Stimulated activated CD4-positive, alpha-beta T cell treated with anti-CD3 and anti-CD28 coated beads, Interleukin-1b, Interleukin-23, amount 100 ng/mL, for 24 hours (primary cell): ENCODE results near the gene PEDS1.
"Not testable (repeated sequence)": the region's sequence is repeated elsewhere in the genome, so short reads cannot be mapped to it uniquely, and the experiment has no call there.

Experiments
- DNase-seq, 4 experiments: peaks; one replicate each; pipeline ENCODE4 v3.0.0-alpha.2; 2020; ENCODE audit warnings: low read depth in 4 of 4, low spot score in 1 of 4

Gene PEDS1

DNA sequence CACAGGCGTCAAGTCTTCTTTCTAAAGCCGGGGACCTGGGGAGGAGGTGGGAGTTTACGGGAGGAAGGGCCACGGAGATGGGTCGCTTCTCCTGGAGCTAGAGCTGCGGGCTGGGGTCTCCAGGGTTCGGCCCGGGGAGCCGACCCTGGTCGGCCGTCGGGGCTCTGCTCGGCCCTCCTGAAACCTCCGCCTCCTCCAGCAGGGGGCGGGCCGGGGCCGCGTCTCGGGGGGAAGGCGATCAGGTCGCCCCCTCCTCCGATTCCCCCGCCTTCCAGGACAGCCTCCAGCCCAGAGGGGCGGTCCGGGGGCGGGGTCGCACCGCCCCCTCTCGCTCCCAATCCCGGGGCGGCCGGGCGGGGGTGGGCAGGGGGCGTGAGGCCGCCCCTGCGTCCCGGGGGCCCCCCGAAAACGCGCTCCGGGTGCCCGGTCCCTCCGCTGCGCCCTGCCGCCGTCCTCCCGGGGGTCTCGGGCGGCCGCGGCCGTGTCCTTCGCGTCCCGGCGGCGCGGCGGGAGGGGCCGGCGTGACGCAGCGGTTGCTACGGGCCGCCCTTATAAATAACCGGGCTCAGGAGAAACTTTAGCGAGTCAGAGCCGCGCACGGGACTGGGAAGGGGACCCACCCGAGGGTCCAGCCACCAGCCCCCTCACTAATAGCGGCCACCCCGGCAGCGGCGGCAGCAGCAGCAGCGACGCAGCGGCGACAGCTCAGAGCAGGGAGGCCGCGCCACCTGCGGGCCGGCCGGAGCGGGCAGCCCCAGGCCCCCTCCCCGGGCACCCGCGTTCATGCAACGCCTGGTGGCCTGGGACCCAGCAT lies 36.9 kb upstream of the PEDS1 start, which contains the start of gene CEBPB:
TSS of gene CEBPB (plus strand) at position 580 of the 814 bp plus-strand sequence. CDS start at position 784, 204 bp downstream.
- DNase-seq = peak; percentile 69 to 79 (median 72)

DNA sequence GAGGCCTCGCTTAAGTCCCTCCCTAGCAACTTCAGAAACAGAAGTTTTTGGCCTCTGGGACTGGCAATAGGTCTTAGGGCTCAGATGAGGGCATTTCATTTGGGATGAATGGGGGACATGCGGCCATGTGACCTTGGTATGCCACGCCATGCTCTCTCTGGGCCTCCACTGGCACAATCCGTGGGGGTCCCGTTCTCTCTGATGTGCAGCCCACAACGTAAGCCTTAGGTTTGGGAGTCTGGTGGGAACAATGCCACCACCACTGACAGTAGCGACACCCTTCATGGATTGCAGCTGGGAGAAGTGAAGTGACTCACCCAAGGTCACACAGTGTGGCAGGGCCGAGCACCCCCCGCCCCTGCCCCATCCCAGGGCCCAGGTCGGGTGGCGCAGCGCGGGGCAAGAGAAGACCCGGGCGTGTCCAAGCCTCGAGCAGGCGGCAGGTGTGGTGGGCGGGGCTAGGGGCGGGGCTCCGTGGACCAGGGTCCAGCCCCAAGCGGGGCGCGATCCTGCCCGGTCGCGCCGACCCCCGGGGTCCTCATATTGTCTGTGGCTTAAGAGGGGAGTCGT lies 36.2 kb upstream of the PEDS1 start:
- no peak for DNase-seq

DNA sequence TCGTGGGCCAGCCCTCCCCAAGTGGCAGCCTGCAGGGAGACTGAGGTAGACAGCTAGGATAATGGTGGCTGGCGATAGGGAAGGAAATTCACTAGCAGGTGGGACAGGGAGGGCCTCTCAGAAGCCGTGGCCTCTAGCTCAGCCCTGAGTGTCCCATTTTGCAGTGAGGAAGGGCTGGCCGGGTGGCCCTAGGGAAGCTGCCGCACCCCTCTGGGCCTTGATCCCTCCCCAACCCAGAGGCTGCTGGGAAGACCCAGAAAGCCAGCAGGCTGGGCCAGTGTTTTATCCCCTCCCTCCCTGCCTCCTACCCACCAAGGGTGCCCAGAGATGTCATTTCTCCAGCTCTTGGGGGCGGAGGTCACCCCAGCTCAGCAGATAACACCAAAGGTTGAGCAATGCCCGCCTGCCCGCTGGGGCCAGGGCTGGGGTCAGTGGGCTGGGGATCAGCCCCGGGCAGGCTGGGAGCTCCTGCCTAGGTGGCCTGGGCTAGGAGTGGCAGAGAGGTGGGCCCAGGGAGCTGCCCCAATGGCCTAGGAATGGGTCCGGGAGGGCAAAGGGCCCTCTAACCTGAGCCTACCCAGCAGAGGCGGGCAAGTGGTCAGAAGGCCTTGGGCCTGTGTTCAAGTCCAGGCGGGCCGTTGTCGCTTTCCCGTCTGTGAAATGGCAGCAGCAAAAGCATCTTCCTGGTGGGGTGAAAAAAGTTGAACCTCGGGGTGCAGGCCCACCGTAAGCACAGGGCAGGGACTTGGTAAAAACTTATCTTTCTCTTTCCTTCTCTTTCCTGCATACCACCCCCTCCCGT lies 35.6 kb upstream of the PEDS1 start:
- no peak for DNase-seq

DNA sequence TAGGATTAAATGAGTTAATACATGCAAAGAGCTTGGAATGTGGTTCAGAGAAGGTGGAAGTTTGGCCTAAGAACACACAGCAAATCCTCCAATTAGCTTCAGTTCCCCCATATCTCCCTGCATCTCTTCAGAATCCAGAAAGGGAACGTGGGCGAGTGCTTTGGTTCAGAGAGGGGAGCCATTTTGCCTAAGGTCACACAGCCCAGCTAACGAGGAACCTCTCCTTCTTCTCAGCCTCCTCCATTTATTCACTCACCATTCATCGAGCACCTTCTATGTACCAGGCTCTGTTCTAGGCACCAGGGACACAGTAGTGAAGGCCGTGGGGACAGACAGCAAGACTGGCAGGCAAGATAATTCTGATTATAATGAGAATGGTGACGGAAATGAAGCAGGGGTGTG lies 34.8 kb upstream of the PEDS1 start:
- no peak for DNase-seq

DNA sequence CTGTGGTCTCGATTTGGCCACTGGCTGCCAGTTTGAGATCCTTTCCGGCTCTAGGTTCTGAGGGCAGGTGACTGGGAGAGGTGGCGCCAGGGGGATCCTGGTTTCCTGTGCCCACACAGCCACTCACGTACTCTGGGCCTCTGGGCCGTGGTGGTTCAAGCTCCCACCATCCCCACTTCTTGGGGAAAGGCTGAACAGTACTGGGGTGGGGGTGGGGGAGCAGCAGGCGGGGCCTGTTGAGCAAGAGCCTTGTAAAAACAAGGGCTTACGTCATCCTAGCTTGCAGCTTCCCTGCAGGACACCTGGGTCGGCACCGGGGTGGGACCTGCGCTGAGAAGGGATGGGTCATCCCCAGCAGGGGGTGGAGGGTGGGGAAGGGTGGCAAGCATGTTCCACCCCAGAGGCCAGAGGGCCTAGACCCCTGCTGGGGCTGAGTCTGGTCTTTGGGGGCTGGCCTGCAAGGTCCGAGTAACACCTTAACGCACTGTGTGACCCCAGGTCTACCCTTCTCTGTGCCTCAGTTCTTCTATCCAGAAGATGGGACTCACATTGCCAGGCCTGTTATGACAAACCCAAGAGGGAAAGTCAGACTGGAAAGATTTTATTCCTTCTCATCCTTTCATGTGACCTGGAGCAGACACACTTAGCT lies 34.0 kb upstream of the PEDS1 start:
- DNase-seq = no peak

DNA sequence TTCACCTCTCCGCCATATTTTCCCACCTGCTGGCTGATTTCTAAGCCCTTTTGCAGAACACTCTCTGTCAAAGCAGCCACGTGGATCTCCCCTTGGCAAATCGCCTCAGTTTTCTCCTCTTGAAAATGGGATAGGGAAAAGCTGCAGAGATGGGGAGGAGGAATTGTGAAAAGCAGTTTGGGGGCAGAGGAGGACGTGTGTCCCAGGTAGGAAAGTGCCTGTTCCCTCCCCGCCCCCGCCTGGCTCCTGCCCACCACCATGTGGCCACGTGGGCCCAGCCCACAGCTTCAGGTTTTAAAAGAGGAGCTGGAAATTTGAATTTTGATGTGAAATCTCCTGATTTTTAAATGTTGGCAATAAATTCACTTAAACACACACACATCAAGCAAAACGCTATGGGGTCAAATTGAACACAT lies 33.5 kb upstream of the PEDS1 start:
- DNase-seq = no peak

DNA sequence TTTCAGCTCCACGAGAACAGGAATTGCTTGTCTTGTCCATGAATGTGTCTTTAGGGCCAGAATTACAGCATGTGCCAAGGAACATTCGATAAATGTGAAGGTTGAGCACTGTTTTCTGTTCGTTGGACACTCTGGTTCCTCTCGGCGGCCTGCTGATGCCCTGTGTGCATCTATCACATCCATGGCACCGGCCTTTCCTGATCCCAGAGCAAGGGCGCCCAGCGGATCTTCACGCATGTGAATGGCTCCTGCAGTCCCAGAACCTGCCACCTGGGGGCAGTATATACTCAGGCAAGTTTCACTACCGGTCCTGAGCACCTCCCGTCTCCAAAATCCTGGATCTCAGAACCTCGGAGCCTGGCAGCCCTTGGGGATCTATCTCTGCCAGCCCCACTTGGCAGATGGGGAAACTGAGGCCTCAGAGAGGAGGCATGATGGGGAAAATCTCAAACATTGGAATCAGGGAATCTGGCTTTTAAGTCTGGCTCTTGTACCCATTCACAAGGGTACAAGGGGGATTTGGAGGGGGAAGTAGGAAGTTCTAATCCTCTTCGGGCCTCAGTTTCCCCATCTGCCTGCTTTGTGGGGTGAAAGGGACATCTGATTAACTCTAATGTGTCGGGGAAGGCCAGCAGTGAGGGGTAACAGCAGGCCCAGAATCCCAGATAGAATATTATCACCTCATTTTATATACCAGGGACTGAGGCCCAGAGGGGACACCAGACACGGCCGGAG lies 32.8 kb upstream of the PEDS1 start:
- peak; percentile 85 to 95 (median 89) for DNase-seq

DNA sequence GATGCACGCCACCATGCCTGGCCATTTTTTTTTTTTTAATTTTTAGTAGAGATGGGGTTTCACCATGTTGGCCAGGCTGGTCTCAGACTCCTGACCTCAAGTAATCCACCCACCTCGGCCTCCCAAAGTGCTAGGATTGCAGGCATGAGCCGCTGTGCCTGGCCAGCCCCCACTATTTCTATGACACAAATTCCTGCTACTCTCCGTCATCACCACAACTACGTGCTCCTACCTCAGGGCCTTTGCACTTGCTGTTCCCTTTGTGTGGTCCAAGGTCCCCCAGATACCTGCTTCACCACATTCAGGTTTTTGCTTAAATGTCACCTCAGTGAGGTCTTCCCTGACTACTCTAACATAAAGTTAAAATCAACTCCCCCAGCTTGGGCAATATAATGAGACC lies 31.9 kb upstream of the PEDS1 start:
- DNase-seq = no peak

DNA sequence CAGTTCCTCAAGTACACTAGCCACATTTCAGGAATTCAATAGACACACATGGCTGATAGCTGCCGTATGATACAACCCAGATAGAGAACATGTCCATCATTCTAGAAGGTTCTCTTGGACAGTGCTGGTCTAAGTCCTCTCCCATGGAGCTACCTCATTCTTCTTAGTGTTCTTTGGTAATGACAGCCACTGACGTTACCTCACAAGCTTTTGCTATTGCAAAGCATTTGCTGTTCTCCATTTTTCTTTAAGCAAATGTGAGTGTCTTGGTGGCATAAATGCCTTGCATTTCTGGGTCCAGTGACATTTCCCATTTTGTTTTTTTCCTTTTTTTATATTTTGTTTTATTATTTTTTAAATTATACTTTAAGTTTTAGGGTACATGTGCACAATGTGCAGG lies 28.8 kb upstream of the PEDS1 start:
- DNase-seq = no peak

DNA sequence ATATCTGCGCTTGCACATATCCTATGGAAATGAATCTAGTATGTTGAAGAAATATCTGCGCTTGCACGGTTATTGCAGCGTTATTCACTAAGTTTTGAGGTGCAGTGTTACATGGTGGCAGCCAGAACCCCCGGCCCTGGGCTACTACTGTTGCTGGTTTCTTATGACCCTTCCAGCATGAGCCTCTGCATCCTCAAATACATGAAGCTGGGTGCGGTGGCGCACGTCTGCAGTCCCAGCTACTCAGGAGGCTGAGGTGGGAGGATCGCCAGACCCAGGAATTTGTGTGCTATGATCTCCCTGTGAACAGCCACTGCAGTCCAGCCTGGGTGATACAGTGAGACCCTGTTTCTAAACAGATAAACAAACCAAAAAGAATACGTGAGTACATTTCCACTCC lies 27.8 kb upstream of the PEDS1 start:
- no peak for DNase-seq

DNA sequence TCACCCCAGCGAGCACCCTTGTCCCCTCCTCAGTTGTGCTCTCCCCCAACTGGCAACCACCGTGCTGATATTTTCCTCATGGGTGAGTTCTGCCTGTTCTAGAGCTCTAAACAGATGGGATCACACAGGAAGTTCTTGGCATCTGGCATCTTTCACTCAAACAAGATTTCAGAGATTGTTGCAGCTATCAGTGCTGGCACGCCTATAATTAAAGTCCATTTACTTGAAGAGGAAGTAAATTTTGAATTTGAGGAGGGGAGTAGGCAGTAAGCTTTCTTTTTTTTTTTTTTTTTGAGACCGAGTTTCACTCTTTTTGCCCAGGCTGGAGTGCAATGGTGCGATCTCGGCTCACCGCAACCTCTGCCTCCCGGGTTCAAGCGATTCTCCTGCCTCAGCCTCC lies 25.1 kb upstream of the PEDS1 start:
- not testable (repeated sequence) for DNase-seq

DNA sequence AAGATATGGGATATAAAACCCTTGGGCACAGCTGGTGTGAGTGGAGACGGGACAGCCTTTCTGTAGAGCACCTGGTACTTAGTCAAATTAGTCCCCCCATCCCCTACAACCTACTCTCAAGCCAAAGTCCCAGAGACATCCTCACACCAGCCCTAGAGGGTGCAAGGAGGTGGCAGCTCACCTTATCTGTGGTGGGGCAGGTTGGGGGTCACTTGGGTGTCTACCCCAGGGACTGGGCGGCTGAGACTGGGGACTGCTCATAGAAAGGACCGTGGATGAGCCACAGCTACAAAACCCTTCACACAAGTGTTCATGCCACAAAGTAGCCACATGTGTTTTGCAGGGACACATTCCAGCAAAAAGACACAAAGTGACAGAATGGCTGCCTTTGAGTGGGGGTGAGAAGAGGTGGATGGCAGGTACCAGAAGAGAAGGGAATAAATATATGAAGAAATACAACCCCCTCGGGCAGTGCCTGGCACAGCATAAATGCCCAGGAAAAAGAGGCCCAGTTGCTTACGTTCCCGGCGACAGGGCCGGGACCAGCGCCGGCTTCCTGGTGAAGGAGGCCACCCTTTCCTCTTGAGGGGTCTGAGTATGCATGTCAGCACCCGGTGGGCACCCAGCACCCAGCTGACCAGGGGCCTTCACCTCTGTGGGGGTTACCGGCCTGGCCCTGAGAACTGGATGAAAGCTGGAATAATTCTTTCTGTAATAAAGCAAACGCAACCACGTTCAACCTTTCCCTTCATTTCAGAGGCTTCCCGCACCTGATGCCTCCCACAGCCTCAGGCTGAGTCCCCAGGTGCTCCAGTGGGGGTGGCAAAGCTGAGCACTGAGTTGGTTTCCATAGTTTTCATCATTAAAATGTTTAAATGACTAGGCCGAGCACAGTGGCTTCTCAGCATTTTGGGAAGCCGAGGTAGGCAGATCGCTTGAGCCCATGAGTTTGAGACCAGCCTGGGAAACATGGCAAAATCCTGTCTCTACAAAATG lies 22.7 kb upstream of the PEDS1 start:
- DNase-seq = no peak

DNA sequence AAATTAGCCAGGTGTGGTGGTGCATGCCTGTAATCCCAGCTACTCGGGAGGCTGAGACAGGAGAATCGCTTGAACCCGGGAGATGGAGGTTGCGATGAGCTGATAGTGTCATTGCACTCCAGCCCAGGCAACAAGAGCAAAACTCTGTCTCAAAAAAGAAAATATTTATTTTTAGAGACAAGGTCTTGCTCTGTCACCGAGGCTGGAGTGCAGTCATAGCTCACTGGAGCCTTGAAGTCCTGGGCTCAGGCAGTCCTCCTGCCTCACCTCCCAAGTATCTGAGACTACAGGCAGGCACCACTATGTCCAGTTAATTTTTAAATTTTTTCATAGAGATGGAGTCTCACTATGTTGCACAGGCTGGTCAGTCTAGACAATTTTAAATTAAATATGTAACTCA lies 20.9 kb upstream of the PEDS1 start:
- DNase-seq = no peak

DNA sequence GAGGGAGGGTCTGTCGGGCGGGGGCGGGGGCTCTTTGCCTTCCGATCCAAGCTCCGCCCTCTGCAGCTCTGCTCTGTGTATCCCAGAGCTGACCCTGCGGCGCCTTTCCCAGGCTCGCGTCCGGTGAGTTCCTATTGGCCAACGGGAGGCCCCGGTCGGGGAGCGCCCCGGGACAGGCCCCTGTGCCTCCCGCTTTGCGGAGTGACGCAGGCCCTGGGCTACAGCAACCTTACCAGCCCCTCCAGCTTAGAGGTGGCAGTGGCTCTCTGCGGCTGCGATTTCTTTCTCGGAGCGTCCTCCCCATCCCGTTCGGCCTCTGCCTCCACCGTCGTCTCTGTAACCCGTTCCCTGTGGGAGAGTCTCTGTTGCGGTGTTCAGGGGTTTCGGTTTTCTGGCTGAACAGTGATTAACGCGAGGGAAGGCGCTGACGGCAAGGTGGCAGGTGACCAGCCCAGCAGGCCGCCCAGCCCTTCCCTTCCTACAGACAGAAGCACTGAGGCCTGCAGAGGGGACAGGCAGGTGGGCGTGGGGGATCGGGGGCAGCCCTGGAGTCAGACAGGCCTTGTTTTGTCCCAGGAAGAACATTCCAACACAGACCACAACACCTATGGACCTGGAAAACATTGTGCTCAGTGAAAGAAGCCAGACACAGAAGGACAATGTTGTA lies 19.0 kb upstream of the PEDS1 start:
- DNase-seq = no peak

DNA sequence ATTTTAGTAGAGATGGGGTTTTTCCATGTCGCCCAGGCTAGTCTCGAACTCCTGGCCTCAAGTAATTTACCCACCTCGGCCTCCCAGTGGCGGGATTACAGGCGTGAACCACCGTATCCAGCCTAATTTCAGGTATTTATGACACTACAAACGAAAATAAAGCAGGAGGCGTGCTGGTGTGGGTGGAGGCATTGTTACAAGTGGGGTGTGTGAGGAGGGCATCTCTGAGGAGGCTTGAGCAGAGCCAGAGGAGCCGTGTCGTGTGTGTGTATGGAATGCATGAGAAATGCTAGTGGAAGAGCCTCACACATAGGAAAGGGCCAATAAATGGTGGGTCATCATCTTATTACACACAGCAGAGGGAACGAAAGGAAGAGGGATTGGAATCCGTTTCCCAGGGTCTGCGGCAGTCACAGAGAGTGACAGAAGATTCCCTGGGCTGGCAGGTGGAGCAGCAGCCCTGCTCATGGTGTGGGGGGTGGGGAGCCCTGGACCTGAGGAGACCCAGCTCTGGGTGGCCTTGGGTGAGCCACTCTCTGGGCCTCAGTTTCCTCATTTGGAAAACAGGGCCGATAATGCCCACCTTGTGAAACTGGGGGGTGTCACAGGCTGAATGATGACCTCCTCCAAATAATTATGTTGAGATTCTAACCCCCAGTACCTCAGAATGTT lies 17.2 kb upstream of the PEDS1 start:
- DNase-seq = no peak

DNA sequence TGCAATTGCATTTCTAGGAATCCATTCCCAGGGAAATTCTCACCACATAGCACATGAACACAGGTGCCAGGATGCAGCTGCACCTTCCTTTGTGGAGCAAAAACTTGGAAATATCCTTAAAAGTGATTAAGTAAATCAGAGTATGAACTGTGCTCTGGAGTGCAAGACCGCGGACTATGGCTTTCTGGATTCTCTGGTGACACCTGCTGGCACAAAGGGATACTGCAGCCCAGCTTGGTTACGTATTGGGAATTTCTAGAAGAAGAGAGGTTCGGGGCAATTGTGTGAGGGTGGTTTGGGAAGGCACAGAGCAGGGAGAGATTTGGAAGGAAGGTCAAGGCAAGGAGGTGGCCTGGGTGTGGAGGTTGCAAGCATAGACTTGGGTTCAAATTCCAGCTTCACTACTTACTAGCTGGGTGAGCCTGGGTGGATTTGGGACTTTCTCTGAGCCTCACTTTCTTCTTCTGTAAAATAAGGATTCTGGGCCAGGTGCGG lies 15.9 kb upstream of the PEDS1 start:
- peak in 3 of 4 experiments; percentile 69 to 82 (median 69) for DNase-seq

DNA sequence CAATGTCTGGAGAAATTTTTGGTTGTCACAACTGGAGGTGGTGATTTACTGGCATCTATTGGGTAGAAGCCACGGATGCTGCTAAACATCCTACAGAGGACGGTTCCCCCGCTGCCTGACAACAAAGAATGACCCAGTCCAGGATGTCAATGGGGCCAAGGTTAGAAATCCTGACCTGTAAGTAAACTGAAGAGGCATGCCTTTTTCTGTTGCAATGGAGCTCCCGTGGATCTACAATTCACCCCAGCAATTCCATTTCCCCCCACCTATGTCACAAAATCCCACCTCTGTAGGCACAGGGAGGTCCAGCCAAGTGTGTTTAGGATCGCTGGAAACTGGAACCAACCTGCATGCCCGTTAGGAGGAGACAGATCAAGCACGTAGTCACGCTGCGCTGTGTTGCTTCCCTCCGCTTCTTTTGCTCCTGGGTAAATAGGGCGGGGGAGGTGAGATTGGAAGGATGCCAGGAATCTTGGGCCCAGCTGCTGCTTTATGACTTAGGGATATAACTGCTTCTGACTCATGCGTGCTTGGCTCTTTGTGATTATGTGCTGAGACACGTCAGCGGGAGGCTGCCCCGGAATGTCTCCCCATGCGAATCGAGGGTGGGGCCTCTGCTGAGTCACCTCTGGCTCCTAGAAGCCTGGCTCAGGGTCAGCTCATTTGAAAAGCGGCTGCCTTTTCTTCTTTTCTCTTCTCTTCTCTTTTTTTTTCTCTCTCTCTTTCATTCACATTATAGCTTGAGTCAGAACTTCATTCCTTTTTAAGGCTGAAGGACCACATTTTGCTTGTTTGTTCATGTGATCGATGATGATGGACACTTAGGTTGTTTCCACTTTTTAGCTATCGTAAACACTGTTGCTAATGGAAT lies 12.4 kb upstream of the PEDS1 start:
- peak; percentile 52 to 84 (median 70) for DNase-seq
